GM18507 (cell line): ENCODE results near the gene MID2.
"Not testable (repeated sequence)": the region's sequence is repeated elsewhere in the genome, so short reads cannot be mapped to it uniquely, and the experiment has no call there.

Experiments
- DNase-seq: peaks from one replicate; pipeline ENCODE4 v3.0.0; 2011; ENCODE audit warnings: low read depth; ENCODE audit not compliant: insufficient read length; ENCODE audit errors: extremely low spot score
- FAIRE-seq: peaks from 2 replicates; lab custom pipeline; 2011; peaks lifted over from hg19 to GRCh38; lab: Jason Lieb, UNC

Gene MID2

DNA sequence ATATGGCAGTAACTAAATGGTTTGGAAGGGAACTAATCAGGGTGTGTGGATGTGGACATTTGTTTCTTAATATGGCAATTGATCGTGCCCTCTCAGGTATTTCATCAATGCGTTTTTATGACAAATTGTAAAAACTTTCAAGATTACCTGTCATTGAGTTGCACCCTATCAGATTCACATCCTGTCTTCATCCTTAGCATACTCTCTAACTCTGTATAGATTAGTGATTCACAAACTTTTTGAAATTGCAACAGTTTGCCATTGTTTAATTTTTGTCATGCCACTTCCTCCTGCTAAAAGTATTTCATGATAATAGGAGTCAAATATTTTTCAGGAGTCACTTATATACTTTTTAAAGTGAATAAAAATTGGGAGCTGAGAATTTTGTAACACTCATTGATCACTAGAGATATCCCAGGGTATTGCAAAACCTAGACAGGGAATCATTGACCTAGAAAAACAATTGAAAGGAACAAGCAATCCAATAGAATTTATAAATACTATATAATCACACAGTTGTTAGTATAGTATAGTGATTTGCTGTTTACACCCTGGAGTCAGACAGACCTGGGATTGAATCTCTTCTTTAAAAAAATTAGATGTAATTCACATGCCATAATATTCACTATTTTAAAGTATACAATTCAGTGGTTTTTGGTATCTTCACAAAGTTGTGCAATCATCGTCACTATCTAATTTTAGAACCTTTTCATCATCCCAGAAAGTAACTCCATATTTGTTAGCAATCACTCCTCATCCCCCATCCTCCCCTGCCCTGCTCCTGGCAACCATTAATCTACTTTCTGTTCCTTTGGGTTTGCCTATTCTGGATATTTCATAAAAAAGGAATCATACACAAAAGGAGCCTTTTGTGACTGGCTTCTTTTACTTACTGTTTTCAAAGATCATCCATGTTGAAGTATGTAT is 8.9 kb downstream of the MID2 start:
- FAIRE-seq, result no peak
- no peak for DNase-seq

DNA sequence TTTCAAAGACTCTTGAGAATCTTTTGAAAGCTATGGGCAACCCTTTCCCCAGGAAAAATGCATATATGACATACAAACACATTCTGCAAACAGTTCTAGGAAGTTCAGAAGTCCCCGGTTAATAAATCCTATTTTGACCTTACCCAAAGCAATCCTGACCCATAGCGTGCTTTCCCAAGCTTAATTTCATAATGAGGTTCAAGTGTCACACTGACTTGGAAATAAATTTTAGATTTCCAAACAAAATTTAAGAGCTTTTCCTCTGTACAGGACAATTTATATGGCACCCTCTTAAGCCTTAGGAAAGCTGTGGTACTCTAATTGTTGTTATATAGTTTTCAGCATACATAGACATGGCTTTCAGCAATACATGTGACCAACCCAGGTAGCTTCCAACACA is 11.3 kb downstream of the MID2 start:
- FAIRE-seq, result no peak
- no peak for DNase-seq

DNA sequence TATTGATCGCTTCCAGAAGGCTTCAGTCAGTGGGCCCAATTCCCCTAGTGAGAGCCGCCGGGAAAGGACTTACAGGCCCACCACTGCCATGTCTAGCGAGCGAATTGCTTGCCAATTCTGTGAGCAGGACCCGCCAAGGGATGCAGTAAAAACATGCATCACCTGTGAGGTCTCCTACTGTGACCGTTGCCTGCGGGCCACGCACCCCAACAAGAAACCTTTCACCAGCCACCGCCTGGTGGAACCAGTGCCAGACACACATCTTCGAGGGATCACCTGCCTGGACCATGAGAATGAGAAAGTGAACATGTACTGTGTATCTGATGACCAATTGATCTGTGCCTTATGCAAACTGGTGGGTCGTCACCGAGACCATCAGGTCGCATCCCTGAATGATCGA is 15.3 kb downstream of the MID2 start:
- FAIRE-seq, result no peak
- DNase-seq, result no peak

DNA sequence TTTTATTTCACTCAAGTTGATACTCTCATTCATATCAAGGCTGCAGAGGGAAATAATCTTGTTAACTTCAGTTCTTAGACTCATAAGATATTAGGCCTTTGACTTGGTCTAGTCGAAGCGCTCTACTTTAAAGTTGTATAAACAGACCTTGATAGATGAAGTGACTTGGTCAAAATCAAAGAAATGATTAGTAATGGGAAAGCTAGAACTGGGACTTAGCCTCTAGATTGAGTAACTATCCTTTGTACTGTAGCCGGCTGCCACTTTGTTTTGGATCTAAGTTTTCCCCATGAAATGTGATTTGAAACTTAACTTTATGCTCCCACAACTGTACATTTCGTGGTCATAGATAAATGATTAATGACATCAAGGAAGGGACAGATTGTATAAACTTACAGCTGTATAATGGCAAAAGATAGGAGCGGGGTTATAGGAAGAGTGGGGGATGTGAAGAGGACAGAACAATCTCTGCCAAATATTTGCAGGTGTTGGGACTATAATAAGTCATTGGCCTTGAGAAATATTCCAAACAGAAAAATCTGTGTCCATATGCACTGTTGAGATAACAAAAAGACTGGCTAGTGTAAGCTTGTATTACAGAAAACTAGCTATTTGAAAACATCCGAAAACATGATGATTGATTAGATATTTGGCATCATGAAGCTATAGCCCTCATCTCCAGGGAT is 17.2 kb downstream of the MID2 start:
- FAIRE-seq, result no peak

DNA sequence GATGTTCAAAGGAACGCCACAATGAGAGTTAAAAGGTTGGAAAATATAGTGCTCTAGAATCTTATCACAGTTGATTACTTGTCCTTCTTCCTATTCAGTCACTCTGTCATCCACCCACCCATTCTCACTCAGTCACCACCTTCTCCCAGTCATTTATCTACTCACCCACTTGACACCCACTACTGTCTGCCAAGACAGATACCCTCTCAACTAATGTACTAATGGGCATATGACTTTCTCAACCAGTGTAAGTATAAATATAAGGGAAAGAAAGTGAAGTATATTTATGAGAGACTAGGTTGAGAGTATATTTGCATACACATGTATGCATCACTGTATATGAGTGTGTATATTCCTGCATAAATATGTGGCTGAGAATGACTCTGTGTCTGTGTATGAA is 20.0 kb downstream of the MID2 start:
- DNase-seq, result no peak
- FAIRE-seq, result no peak

More for the DNA sequence above, 17.2 kb downstream of the MID2 start:
- DNase-seq, result no peak

DNA sequence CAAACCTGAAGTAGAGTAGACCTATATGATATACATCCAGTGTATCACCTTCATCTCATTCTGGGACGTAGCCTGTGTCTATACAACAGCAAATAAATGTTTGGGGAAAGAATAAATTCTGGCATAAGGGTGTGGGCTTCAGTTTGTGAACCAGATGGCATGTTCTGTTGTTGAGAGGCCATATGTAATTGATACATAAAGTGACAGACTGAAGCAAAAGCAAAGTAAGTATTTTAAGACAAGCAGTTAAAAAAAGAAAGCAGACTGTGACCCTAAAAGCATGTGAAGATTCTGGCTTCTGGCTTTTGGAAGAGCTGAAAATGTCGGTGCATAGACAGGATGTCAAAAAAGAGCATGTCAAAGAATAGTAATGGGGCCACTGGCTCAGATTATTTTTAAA is 22.9 kb downstream of the MID2 start:
- no peak for FAIRE-seq
- DNase-seq, result no peak

DNA sequence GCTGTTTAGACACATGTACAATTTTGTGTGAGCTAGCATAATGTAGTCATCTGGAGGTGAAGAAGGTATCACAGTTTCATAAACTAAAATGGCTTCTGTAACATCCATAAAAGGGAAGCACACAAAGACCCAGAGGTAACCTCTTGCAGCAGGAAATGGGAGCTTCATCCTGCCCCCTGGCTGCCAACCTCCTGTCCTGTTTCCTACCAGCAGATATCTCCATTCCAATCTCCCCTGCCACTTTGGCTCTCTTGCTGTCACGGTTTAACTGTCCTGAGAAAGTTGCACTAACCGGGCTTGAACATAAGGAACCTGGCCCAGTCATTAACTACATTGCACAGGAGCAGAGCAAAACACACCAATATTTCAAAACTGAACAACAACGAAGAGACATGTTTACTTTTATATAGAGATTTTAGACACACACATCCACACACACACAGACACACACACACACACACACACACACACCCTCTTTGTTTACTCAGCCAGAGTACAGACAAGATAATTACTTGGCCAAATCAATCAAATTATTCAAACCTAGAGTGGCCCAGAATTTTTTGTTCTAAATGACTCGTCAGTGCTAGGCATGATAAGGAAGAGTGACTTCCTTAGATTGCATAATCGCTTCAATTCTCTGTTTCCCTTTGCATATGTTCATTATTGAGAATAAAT is 24.2 kb downstream of the MID2 start:
- DNase-seq (no peak), FAIRE-seq (no peak)

DNA sequence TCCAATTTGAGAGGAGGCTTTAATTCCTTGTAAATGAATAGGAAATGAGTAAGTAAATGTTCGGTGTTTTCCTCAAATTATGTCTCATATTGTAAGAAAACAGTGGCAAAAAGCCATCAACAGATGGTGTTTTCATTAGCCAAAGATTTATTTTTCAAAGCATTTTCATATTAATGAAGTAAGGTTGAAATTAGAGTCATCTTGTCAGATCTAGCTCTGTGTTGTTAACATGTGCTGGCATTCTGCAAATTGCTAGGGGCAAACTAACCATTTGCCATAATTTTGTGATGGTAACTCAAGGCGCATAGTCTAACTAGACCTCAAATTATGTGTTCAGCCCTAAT is 24.7 kb downstream of the MID2 start:
- no peak for FAIRE-seq

DNA sequence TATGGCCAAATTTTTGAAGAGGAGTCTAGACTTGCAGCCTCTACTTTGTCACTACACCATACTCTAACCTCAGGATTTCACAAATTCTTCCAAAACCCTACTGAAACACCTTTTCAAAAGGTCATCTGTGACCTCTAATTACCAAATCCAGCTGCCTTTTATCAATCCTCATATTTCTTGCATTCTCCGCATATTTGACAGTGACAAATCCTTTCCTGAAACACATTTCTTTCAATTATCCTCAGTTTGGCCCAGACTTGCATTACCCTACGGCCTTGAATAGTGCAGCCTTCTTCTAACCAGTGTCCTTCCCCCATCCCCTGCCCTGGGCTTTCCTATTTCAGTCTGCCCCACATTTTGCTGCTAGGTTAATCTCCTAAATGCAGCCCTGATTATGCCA is 25.5 kb downstream of the MID2 start:
- FAIRE-seq (no peak), DNase-seq (no peak)

More for the DNA sequence above, 24.7 kb downstream of the MID2 start:
- DNase-seq, result no peak

DNA sequence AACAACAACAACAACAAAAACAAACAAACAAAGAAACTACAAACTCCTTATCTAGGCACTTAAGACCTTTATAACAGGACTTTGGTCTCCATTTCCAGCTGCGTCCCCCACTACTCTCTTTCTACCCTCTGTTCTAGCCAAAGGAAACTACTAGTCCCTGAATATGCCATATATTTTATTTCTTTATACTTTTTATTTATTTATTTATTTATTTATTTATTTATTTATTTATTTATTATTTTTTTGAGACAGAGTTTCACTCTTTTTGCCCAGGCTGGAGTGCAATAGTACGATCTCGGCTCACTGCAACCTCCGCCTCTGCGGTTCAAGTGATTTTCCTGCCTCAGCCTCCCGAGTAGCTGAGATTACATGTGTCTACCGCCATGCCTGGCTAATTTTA is 26.0 kb downstream of the MID2 start:
- not testable (repeated sequence) for DNase-seq, FAIRE-seq

DNA sequence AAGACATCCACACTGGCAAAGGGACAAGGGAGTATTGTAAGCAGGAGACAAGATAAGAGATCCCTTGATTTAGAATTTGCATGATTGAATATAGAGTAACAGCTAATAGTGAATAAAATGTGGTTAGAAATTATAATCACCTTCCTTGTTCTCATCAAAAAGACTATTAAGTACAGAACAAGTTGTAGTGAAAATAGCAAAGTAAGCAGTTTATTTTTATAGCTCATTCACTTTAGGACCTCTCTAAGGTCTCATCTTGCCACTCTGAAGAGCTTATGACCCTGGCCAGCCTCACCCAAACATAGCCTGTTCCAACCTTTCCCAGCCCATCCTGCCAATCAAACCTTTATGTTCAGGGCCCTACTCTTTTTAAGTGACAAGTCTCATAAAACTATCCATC is 30.6 kb downstream of the MID2 start:
- DNase-seq (no peak), FAIRE-seq (no peak)

DNA sequence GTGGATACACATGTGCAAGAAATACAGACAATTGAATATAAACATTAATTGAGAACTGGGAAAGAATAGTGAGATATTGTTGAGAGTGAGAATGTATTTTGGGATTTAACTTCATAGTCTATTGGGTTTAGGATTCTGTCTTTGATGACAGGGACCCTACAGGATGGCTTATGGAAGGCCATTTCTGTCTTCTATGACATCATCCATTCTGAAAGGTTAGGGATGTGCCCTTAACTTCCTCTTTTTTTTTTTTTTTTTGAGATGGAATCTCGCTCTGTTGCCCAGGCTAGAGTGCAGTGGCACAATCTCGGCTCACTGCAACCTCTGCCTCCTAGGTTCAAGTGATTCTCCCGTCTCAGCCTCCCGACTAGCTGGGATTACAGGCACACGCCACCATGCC is 31.4 kb downstream of the MID2 start:
- DNase-seq, FAIRE-seq: not testable (repeated sequence)

DNA sequence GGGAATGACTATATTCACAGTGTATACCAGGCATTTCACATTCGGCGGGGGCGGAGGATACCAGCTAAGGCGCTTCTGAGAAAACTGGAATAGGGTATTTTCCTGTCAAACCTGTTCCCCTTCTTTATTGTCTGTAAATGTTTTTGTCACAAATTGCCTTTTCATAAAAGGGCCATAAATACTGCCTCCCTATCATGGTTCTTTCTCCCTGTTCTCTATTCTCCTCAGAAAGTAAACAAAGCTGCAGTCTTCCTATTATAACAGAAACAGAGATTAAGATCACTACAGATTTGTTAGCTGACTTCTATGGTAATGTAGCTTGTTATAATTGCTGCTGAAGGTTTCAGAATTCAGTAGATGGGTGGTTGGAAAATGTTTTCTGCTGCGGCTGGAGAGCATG is 32.2 kb downstream of the MID2 start:
- DNase-seq, result no peak
- no peak for FAIRE-seq

DNA sequence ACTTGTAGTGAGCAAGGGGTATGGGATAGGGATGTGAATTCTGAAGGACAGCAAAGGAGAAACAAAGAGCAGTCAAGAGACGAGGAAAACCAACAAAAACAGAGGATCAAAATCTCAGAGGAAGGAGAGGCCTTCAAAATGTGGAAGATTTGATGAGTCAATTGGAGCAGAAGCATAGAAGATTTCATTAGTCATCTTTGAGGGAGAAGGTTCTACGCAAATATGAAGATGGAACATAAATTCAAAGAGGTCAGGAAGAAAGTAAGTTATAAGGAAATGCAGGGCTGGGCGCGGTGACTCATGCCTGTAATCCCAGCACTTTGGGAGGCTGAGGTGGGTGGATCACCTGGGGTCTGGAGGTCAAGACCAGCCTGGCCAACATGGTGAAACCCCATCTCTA is 35.4 kb downstream of the MID2 start:
- DNase-seq, result no peak
- FAIRE-seq, result no peak

DNA sequence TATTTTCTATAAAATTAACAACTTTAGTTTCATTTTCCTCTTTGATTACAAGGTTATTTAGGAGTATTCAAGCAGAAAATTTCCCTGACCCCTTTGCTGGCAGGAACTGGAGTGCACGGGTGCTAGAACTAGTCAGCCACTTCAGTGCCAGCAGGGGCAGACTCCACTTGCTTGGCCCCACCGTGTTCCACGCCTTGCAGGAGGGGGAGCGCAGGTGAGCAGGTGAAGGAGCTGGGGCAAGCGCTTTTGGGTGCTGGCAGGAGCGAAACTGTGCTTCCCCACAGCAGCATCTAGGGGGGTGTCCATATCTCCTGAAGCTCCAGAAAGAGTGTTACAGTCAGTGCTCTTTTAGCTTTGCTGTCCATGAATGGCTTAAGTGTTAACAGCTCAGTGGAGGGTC is 45.5 kb downstream of the MID2 start:
- no peak for DNase-seq
- FAIRE-seq, result no peak

DNA sequence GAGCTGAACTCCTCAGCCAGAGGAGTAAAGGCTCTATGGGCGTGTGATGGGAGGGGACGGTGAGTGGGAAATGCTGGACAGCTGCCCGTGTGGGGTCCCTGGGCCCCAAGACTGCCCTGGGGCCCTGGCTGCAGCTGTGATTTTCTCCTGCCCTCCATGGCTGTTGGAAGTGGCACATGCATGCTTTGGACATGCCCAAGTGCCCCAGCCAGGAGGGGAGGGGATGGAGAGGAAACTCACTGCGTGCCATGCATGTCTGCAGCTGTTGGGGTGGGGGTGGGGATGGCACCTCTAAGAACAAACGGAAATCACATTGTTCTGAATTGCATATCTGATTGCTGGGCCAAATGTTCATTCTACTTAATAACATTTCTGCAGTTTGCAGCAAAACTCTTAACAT is 52.4 kb downstream of the MID2 start:
- FAIRE-seq, result no peak
- no peak for DNase-seq

DNA sequence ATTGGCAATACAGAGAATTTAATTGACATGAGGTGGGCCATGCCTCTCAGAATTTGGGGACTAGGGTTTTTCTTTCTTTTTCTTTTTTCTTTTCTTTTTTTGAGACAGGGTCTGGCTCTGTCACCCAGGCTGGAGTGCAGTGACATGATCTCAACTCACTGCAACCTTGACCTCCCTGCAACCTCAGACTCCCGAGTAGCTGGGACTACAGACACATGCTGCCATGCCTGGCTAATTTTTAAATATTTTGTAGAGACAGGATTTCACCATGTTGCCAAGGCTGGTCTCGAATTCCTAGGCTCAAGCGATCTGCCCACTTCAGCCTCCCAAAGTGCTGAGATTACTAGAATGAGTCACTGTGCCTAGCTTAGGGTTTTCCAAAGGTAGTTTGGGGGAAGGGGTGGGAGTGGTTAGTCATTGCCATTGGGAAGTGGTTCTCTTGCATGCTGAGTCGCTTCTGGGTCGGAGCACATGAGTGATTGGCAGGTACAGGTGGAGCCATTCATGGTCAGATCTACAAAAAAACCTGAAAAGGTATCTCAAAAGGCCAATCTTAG is 54.5 kb downstream of the MID2 start:
- no peak for DNase-seq
- no peak for FAIRE-seq

DNA sequence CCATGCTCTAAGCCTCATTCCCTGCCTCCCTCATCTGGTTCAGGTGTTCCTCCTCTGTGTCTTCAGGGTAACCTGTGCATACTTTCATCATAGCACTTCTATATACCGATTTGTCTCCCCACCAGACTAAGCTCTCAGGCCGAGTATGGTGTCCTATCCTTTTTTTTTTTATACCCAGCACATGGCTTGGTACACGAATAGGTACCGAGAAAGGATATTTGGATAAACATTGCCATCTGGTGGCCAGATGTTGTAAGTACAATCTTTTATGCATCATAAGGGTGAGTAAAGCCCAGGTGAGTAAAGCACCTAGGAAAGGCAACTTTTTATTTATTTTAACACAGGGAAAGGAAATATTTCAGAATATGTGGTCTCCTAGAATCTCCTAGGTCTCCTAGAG is 68.4 kb downstream of the MID2 start:
- FAIRE-seq, result peak; percentile 89

DNA sequence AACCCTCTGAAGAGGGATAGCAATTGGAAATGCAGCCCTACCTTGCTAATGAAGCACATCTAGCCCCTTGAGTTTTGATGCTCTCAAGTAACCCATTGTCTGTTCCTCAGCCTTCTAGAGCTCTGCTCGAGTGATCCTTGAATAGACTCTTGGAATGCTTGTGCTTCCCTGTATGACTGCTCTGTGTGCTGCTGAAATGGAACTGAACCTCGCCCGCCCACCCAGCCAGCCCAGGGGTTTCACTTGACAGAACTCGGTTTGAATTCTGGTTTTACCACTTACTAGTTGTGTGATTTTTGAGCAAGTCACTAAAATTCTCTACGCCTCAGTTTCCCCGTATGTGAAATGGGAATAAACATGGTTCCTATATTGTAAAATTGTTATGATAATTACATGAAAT is 77.1 kb downstream of the MID2 start:
- no peak for DNase-seq
- no peak for FAIRE-seq

More for the DNA sequence above, 68.4 kb downstream of the MID2 start:
- peak; percentile 3 for DNase-seq

DNA sequence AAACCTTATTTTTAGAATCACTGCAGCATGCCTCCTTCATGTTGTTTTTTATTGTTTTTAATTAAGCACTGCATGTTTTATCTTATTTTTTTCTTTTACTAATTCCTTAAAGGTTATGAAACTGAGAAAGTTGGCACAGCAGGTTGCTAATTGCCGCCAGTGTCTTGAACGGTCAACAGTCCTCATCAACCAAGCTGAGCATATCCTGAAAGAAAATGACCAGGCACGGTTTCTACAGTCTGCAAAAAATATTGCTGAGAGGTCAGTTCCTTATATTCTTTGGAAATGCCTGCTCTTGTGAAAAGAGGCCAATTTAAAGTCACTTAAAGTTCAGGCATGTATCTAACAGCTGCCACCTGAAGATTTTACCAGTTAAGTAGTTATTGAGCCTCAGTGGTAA is 79.7 kb downstream of the MID2 start:
- DNase-seq (no peak), FAIRE-seq (no peak)
